GM12878 (cell line): ENCODE data around the gene ZCWPW2.

Source experiments
- EZH2 ChIP-seq: IDR thresholded peaks from 2 replicates; pipeline ENCODE4 v1.6.1; 2012; ENCODE audit warnings: low read depth, mild to moderate bottlenecking, control low read depth, inconsistent platforms, low read length, borderline replicate concordance; ENCODE audit not compliant: control insufficient read depth
- GABPA ChIP-seq: IDR thresholded peaks from 2 replicates; pipeline ENCODE4 v1.6.1; 2014; ENCODE audit warnings: antibody characterized with exemption, low read depth, mild to moderate bottlenecking, inconsistent platforms
- IKZF1 ChIP-seq: fragments of 450-650 bp; conservative IDR thresholded peaks from 2 replicates; pipeline ENCODE4 v1.6.1; 2017; ENCODE audit warnings: antibody characterized with exemption, mild to moderate bottlenecking
- JUNB ChIP-seq: IDR thresholded peaks from 2 replicates; pipeline ENCODE4 v1.6.1; 2016; ENCODE audit warnings: antibody characterized with exemption, mild to moderate bottlenecking
- JUND ChIP-seq: IDR thresholded peaks from 2 replicates; pipeline ENCODE4 v1.6.1; 2012; ENCODE audit warnings: low read depth, mild to moderate bottlenecking, low read length, improper control_type of control experiment, moderate library complexity
- MEF2A ChIP-seq: IDR thresholded peaks from 2 replicates; pipeline ENCODE4 v1.6.1; 2011; ENCODE audit warnings: low read depth, mild to moderate bottlenecking, low read length, moderate library complexity; ENCODE audit not compliant: insufficient read depth
- NFXL1 ChIP-seq: fragments of 450-650 bp; IDR thresholded peaks from 2 replicates; pipeline ENCODE4 v1.6.1; 2017; ENCODE audit warnings: antibody characterized with exemption, mild to moderate bottlenecking, borderline replicate concordance
- SREBF2 ChIP-seq: IDR thresholded peaks from 2 replicates; pipeline ENCODE4 v1.6.1; 2012; ENCODE audit warnings: mild to moderate bottlenecking, low read length
- ZNF274 ChIP-seq: IDR thresholded peaks from one replicate; pipeline ENCODE4 v1.8.0; 2011; ENCODE audit not compliant: insufficient read length, insufficient read depth
- ZZZ3 ChIP-seq: IDR thresholded peaks from 2 replicates; pipeline ENCODE4 v1.6.1; 2011; ENCODE audit warnings: low read depth; ENCODE audit not compliant: control insufficient read depth, insufficient read length
- TF ChIP-seq, protein P1 (sequence below), 3 experiments: IDR thresholded peaks in 2 of 3; conservative IDR thresholded peaks in 1 of 3; 2 replicates each; pipeline ENCODE4 v1.5.1; 2011; ENCODE audit warnings: low read depth in 3 of 3, low read length in 3 of 3, mild to moderate bottlenecking in 3 of 3, control low read depth in 2 of 3, moderate library complexity in 2 of 3, inconsistent platforms in 1 of 3, mixed read lengths in 1 of 3; ENCODE audit not compliant: control insufficient read depth in 2 of 3, insufficient read depth in 1 of 3; ENCODE audit errors: extremely low read depth in 1 of 3
- TF ChIP-seq, protein P2 (sequence below): IDR thresholded peaks from 2 replicates; pipeline ENCODE4 v1.6.1; 2012; ENCODE audit warnings: mild to moderate bottlenecking, low read depth, low read length

DNA sequence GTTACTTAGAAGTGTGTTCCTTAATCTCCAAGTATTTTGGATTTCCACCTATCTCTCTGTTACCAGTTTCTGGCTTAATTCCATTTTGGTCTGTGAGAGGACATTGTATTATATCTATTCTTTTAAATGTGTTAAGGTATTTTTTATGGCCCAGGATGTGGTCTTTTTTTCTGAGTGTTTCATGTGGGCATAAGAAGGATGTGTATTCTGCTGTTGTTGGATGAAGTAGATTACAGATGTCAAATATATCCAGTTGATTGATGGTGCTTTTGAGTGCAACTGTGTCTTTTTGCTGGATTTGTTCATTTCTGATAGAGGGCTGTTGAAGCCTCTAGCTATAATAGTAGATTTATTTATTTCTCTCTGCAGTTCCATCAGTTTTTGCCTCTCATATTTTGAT lies 136.6 kb downstream of the ZCWPW2 start:
- TF ChIP-seq, protein P1, sequence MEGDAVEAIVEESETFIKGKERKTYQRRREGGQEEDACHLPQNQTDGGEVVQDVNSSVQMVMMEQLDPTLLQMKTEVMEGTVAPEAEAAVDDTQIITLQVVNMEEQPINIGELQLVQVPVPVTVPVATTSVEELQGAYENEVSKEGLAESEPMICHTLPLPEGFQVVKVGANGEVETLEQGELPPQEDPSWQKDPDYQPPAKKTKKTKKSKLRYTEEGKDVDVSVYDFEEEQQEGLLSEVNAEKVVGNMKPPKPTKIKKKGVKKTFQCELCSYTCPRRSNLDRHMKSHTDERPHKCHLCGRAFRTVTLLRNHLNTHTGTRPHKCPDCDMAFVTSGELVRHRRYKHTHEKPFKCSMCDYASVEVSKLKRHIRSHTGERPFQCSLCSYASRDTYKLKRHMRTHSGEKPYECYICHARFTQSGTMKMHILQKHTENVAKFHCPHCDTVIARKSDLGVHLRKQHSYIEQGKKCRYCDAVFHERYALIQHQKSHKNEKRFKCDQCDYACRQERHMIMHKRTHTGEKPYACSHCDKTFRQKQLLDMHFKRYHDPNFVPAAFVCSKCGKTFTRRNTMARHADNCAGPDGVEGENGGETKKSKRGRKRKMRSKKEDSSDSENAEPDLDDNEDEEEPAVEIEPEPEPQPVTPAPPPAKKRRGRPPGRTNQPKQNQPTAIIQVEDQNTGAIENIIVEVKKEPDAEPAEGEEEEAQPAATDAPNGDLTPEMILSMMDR (IDR thresholded peaks at IDR 0.05 in 2 of 3, conservative IDR thresholded peaks at IDR 0.05 in 1 of 3; ENCODE audit: control insufficient read depth in 2 of 3, extremely low read depth in 1 of 3, insufficient read depth in 1 of 3, low read depth in 3 of 3, low read length in 3 of 3) = no peak
- TF ChIP-seq SREBF2 (no peak), JUNB (no peak), JUND (no peak), NFXL1 (no peak), ZZZ3 (no peak), IKZF1 (no peak), GABPA (no peak), EZH2 (no peak), ZNF274 (no peak), MEF2A (no peak)
- TF ChIP-seq, protein P2, sequence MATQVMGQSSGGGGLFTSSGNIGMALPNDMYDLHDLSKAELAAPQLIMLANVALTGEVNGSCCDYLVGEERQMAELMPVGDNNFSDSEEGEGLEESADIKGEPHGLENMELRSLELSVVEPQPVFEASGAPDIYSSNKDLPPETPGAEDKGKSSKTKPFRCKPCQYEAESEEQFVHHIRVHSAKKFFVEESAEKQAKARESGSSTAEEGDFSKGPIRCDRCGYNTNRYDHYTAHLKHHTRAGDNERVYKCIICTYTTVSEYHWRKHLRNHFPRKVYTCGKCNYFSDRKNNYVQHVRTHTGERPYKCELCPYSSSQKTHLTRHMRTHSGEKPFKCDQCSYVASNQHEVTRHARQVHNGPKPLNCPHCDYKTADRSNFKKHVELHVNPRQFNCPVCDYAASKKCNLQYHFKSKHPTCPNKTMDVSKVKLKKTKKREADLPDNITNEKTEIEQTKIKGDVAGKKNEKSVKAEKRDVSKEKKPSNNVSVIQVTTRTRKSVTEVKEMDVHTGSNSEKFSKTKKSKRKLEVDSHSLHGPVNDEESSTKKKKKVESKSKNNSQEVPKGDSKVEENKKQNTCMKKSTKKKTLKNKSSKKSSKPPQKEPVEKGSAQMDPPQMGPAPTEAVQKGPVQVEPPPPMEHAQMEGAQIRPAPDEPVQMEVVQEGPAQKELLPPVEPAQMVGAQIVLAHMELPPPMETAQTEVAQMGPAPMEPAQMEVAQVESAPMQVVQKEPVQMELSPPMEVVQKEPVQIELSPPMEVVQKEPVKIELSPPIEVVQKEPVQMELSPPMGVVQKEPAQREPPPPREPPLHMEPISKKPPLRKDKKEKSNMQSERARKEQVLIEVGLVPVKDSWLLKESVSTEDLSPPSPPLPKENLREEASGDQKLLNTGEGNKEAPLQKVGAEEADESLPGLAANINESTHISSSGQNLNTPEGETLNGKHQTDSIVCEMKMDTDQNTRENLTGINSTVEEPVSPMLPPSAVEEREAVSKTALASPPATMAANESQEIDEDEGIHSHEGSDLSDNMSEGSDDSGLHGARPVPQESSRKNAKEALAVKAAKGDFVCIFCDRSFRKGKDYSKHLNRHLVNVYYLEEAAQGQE = no peak
